Gastrocnemius medialis (tissue), 4 donors: Measurements from ENCODE around the gene ZNF611. TPM values are rescaled to one million over a fixed set of nuclear protein-coding genes. Genes with fewer than 3 reads are reported as not detected.
"Not testable (repeated sequence)": the region's sequence is repeated elsewhere in the genome, so short reads cannot be mapped to it uniquely, and the experiment has no call there.

Source experiments
- ATAC-seq, 2 donors: fragments of 150-250 bp; one replicate each; pipeline ENCODE4 v1.9.1; 2016
- DNase-seq, 2 donors: peaks; one replicate each; pipeline ENCODE4 v3.0.0-alpha.2; 2019
- H3K27ac ChIP-seq, 4 donors: fragments of 200-600 bp; sonication (generic); 1 replicate in 1 of 4; 2 replicates in 3 of 4; pipeline ENCODE4 v1.5.1; 2016 to 2018; ENCODE audit warnings: mild to moderate bottlenecking in 2 of 4, moderate library complexity in 1 of 4
- H3K27me3 ChIP-seq, 3 donors: fragments of 200-600 bp; sonication (generic) in 2 of 3; 1 replicate in 1 of 3; 2 replicates in 2 of 3; pipeline versions ENCODE4 v1.5.1 to v1.6.0; 2016 to 2019; ENCODE audit warnings: mild to moderate bottlenecking in 1 of 3, moderate library complexity in 1 of 3
- H3K36me3 ChIP-seq, 2 donors: fragments of 200-600 bp; sonication (generic) in 1 of 2; one replicate each; pipeline ENCODE4 v1.5.1; 2017 to 2018
- H3K4me1 ChIP-seq, 2 donors: fragments of 200-600 bp; sonication (generic) in 1 of 2; one replicate each; pipeline ENCODE4 v1.5.1; 2016 to 2017; ENCODE audit warnings: mild to moderate bottlenecking in 2 of 2
- H3K4me3 ChIP-seq, 4 donors: fragments of 200-600 bp; sonication (generic) in 3 of 4; 1 replicate in 1 of 4; 2 replicates in 3 of 4; pipeline ENCODE4 v1.5.1; 2016 to 2019; ENCODE audit warnings: mild to moderate bottlenecking in 2 of 4
- H3K9me3 ChIP-seq, 3 donors: fragments of 200-600 bp; sonication (generic) in 2 of 3; 1 replicate in 1 of 3; 2 replicates in 2 of 3; pipeline ENCODE4 v1.5.1; 2016 to 2019
- CTCF ChIP-seq, 5 experiments: fragments of 450-650 bp in 3 of 5; fragments of 200-600 bp in 2 of 5; sonication (generic) in 2 of 5; IDR thresholded peaks in 4 of 5; conservative IDR thresholded peaks in 1 of 5; 1 replicate in 4 of 5; 2 replicates in 1 of 5; pipeline ENCODE4 v1.5.1; 2016 to 2019; ENCODE audit warnings: antibody characterized with exemption in 5 of 5, mild to moderate bottlenecking in 3 of 5, moderate library complexity in 3 of 5
- POLR2A ChIP-seq, 2 donors: fragments of 450-650 bp; IDR thresholded peaks; one replicate each; pipeline ENCODE4 v1.6.1; 2017; ENCODE audit warnings: antibody characterized with exemption in 2 of 2, mild to moderate bottlenecking in 2 of 2, moderate library complexity in 2 of 2
- in situ Hi-C, 4 donors: fragments of 200-750 bp; cut with MboI; loops; one replicate each; pipeline versions ENCODE4 v1.15.0 to v1.8.0; 2017; ENCODE audit warnings: low sequenced_read_pairs in 4 of 4
- intact Hi-C: fragments of 100-400 bp; cut with DNase I; formaldehyde crosslinking; loops from one replicate; pipeline ENCODE4 v1.15.1; 2023; ENCODE audit warnings: low total_unique reads
- total RNA-seq, 4 donors: library from RNA; depleted of rRNA; stranded (reverse); fragments of >200 nt; gene quantifications; one replicate each; pipeline versions ENCODE4 v1.1.0 to v1.2.3, GENCODE V29; 2016

ZNF611 gene
- total RNA-seq, 4 donors from 2014 or later: 1.7 to 4.0 (median 2.5) TPM

DNA sequence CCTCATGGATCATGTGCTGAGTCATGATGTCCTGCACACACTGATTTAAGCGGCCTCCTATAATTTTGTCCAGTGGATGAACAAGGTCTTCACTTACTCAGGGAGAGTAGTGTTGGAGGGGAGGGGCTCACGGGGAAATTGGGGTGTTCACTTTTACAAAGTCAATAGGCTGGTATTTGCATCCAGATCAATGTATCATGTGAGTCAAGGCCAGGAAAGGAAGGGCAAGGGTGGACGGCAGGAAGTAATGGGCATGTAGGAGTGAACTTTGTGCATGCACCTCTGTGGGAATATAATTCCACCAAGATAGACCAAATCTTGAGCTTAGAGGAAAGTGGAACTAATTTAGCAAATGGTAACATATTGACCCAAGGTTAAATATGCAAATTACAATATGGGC, 23.2 kb downstream of the ZNF611 start:
- H3K4me1 ChIP-seq, H3K27me3 ChIP-seq, H3K9me3 ChIP-seq, H3K4me3 ChIP-seq, intact Hi-C loops, H3K27ac ChIP-seq, ATAC-seq, in situ Hi-C loops, DNase-seq: not testable (repeated sequence)
- peaks cover 0 to 47% of the 10 kb centered on the region in 2 donors for H3K36me3 ChIP-seq

- Histone ChIP-seq H3K9me3 (peaks cover 0 to 8% (median 0%) of the 10 kb centered on the region in 3 donors), H3K4me1 (no peaks in the 10 kb centered on the region), H3K36me3 (peaks cover 4 to 58% of the 10 kb centered on the region in 2 donors), H3K4me3 (no peak overlapping the region), H3K27ac (no peak overlapping the region), H3K27me3 (no peaks in the 10 kb centered on the region)
- in situ Hi-C loops: no loop called here
- no peak for DNase-seq
- no peak for ATAC-seq
- no peak for TF ChIP-seq POLR2A (IDR thresholded peaks at IDR 0.05)
- TF ChIP-seq CTCF (IDR thresholded peaks at IDR 0.05 in 4 of 5, conservative IDR thresholded peaks at IDR 0.05 in 1 of 5): no peak
- intact Hi-C loops: no loop called here
Observed at GRCh38 chr19:52710538-52710937, 24.3 kb downstream of the ZNF611 start.

DNA sequence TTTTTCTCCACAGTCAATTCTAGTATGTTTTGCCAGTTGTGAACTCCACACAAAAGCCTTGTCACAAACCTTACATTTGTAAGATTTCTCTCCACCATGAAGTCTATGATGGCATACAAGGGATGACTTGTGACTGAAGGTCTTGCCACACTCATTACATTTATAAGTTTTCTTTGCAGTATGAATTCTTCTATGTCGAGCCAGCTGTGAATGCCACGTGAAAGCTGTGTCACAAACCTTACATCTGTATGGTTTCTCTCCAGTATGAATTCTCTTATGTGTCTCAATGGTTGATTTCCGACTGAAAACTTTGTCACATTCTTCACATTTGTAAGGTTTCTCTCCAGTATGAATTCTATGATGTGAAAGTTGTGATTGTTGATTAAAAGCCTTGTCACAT, 29.2 kb downstream of the ZNF611 start:
- Histone ChIP-seq H3K9me3 (peaks cover 0 to 15% (median 4%) of the 10 kb centered on the region in 3 donors), H3K36me3 (peaks cover 5 to 52% of the 10 kb centered on the region in 2 donors)
- H3K27me3 ChIP-seq, DNase-seq, in situ Hi-C loops, ATAC-seq, H3K27ac ChIP-seq, H3K4me1 ChIP-seq, H3K4me3 ChIP-seq: not testable (repeated sequence)
- intact Hi-C loops: loop anchor here (10.0 kb wide), 1 partner anchor 1761 kb away; no protein-coding TSS in a partner anchor

GRCh38 chr19:52703917-52704316, 30.9 kb downstream of the ZNF611 start:
- peaks cover 5 to 41% of the 10 kb centered on the region in 2 donors for H3K36me3 ChIP-seq
- peaks cover 0 to 15% (median 4%) of the 10 kb centered on the region in 3 donors for H3K9me3 ChIP-seq
- H3K4me3 ChIP-seq: no peak overlapping the region

DNA sequence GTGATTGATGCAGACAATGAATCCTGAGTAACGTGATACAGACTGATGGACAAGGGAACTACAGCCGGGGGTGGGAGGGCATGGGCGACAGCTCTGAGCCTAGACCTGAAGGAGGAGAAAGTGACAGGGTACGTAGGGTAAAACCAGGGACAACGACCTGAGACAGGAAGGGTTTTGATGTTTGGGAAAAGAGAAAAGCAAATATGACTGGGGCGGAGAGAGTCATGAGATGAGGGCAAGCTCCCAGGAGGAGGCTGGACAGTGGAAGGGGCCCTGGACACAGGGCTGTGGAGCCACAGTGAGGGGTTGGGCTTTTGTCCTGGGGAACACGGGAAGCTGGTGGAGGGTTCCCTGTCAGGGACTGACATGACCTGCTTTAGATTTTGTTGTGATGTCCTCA, 34.2 kb downstream of the ZNF611 start:
- H3K27ac ChIP-seq: no peak overlapping the region
- no peaks in the 10 kb centered on the region for H3K4me1 ChIP-seq
- H3K4me3 ChIP-seq: no peak overlapping the region
- no peak for DNase-seq
- intact Hi-C loops: loop anchor here (10.0 kb wide), 1 partner anchor 1756 kb away; no protein-coding TSS in a partner anchor
- no peaks in the 10 kb centered on the region for H3K27me3 ChIP-seq
- in situ Hi-C loops: no loop called here
- no peak for TF ChIP-seq CTCF (IDR thresholded peaks at IDR 0.05 in 4 of 5, conservative IDR thresholded peaks at IDR 0.05 in 1 of 5)
- no peak for TF ChIP-seq POLR2A (IDR thresholded peaks at IDR 0.05)
- H3K9me3 ChIP-seq: peaks cover 0 to 9% (median 4%) of the 10 kb centered on the region in 3 donors
- H3K36me3 ChIP-seq: peaks cover 2 to 12% of the 10 kb centered on the region in 2 donors
- no peak for ATAC-seq

More at GRCh38 chr19:52703917-52704316, 30.9 kb downstream of the ZNF611 start:
- TF ChIP-seq CTCF (IDR thresholded peaks at IDR 0.05 in 4 of 5, conservative IDR thresholded peaks at IDR 0.05 in 1 of 5) (no peak), POLR2A (IDR thresholded peaks at IDR 0.05) (no peak)
- DNase-seq (no peak), ATAC-seq (no peak)
- no peaks in the 10 kb centered on the region for H3K4me1 ChIP-seq
- in situ Hi-C loops: no loop called here
- no peak overlapping the region for H3K27ac ChIP-seq
- no peaks in the 10 kb centered on the region for H3K27me3 ChIP-seq
- intact Hi-C loops: loop anchor here (10.0 kb wide), 1 partner anchor 1759 kb away; no protein-coding TSS in a partner anchor

GRCh38 chr19:52699555-52699954, 35.3 kb downstream of the ZNF611 start:
- H3K9me3 ChIP-seq, intact Hi-C loops, DNase-seq, H3K27ac ChIP-seq, H3K27me3 ChIP-seq, H3K4me1 ChIP-seq, H3K4me3 ChIP-seq, ATAC-seq, in situ Hi-C loops, H3K36me3 ChIP-seq: not testable (repeated sequence)
